Peyer's patch (tissue), 4 donors: Measurements from ENCODE around the gene CHURC1. TPM values are rescaled to one million over a fixed set of nuclear protein-coding genes. Genes with fewer than 3 reads are reported as not detected.

Experiments
- DNase-seq, 3 donors: peaks; one replicate each; pipeline ENCODE4 v3.0.0-alpha.2; 2017 to 2019
- H3K27ac ChIP-seq, 4 donors: fragments of 200-600 bp; sonication (generic); one replicate each; pipeline ENCODE4 v1.5.1; 2016 to 2019
- H3K27me3 ChIP-seq, 2 donors: fragments of 200-600 bp; sonication (generic); one replicate each; pipeline ENCODE4 v1.5.1; 2019
- H3K36me3 ChIP-seq, 3 donors: fragments of 200-600 bp; sonication (generic); one replicate each; pipeline ENCODE4 v1.5.1; 2016 to 2019
- H3K4me1 ChIP-seq, 4 donors: fragments of 200-600 bp; sonication (generic); one replicate each; pipeline ENCODE4 v1.5.1; 2016 to 2019
- H3K4me3 ChIP-seq, 4 donors: fragments of 200-600 bp; sonication (generic); 1 replicate in 3 of 4; 2 replicates in 1 of 4; pipeline ENCODE4 v1.5.1; 2016 to 2019; ENCODE audit warnings: mild to moderate bottlenecking in 1 of 4
- H3K9me3 ChIP-seq, 4 donors: fragments of 200-600 bp; sonication (generic); one replicate each; pipeline ENCODE4 v1.5.1; 2016 to 2019; ENCODE audit warnings: mild to moderate bottlenecking in 1 of 4
- POLR2A ChIP-seq, 2 donors: fragments of 450-650 bp; IDR thresholded peaks; one replicate each; pipeline ENCODE4 v1.5.1; 2017; ENCODE audit warnings: antibody characterized with exemption in 2 of 2, mild to moderate bottlenecking in 2 of 2, moderate library complexity in 2 of 2
- total RNA-seq, 4 donors: library from RNA; depleted of rRNA; stranded (reverse); fragments of >200 nt; gene quantifications; one replicate each; pipeline ENCODE4 v1.1.0, GENCODE V29; 2016
- TF ChIP-seq, protein P1 (sequence below), 6 experiments: fragments of 450-650 bp in 4 of 6; fragments of 200-600 bp in 2 of 6; sonication (generic) in 1 of 6; IDR thresholded peaks; one replicate each; pipeline ENCODE4 v1.5.1; 2017 to 2019; ENCODE audit warnings: antibody characterized with exemption in 6 of 6, mild to moderate bottlenecking in 3 of 6, moderate library complexity in 1 of 6

CHURC1 gene
- total RNA-seq, 4 donors from 2014 or later: 51.2 to 72.3 (median 69.7) TPM

DNA sequence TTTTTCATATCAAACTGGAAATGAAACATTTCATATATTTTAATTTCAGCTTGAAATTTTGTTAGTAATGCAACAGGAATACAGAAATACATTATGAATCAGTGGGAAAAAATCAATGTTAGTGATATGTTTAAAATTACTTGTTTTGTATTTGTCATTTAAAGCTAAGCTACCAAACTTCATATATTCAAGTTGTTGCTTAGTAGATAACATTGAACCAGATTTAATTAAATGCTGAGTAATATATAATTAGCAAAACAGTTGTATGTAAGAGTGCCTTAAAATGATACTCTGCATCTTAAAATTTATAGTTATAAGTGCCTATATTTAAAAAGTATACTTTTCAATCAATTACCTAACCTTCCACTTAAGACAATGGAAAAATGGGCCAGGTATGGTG lies 5.0 kb downstream of the CHURC1 start:
- Histone ChIP-seq H3K4me1 (peaks cover 0 to 20% (median 6%) of the 10 kb centered on the region in 4 donors), H3K27me3 (no peaks in the 10 kb centered on the region), H3K9me3 (no peaks in the 10 kb centered on the region), H3K27ac (no peak overlapping the region), H3K36me3 (peaks cover 0 to 6% (median 0%) of the 10 kb centered on the region in 3 donors), H3K4me3 (no peak overlapping the region)
- no peak for TF ChIP-seq POLR2A (IDR thresholded peaks at IDR 0.05)
- TF ChIP-seq, protein P1, sequence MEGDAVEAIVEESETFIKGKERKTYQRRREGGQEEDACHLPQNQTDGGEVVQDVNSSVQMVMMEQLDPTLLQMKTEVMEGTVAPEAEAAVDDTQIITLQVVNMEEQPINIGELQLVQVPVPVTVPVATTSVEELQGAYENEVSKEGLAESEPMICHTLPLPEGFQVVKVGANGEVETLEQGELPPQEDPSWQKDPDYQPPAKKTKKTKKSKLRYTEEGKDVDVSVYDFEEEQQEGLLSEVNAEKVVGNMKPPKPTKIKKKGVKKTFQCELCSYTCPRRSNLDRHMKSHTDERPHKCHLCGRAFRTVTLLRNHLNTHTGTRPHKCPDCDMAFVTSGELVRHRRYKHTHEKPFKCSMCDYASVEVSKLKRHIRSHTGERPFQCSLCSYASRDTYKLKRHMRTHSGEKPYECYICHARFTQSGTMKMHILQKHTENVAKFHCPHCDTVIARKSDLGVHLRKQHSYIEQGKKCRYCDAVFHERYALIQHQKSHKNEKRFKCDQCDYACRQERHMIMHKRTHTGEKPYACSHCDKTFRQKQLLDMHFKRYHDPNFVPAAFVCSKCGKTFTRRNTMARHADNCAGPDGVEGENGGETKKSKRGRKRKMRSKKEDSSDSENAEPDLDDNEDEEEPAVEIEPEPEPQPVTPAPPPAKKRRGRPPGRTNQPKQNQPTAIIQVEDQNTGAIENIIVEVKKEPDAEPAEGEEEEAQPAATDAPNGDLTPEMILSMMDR (IDR thresholded peaks at IDR 0.05): no peak
- DNase-seq: no peak

DNA sequence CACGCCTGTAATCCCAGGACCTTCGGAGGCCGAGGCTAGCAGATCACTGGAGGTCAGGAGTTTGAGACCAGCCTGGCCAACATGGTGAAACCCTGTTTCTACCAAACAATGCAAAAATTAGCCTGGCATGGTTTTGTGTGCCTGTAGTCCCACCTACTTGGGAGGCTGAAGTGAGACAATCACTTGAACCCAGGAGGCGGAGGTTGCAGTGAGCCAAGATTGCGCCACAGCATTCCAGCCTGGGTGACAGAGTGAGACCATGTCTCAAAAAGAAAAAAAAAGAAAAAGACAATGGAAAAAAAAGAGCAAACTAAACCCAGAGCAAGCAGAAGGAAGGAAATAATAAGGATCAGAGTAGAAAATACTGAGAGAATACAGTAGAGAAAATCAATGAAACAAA lies 5.4 kb downstream of the CHURC1 start:
- H3K4me1 ChIP-seq: peaks cover 0 to 20% (median 6%) of the 10 kb centered on the region in 4 donors
- no peak for TF ChIP-seq POLR2A (IDR thresholded peaks at IDR 0.05)
- TF ChIP-seq, protein P1 (IDR thresholded peaks at IDR 0.05): no peak
- no peaks in the 10 kb centered on the region for H3K9me3 ChIP-seq

DNA sequence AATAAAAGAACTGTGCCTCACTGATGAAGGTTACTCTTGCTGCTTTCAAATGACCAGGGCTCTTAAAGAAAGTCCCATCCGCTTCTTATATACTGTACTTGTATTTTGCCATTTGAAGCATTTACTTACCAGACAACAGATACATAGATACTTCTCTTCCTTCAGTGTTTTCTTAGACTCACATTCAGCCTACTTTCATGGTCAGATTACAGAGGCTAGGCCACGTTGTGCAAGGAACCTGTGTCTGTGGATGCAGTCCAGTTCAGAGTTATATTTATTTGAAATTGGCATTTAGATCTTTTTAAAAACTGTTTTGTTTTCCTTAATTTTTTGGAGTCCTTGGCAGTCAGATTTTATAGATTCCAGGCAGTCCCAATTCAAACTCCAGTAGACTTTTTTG lies 6.2 kb downstream of the CHURC1 start:
- peaks cover 0 to 15% (median 4%) of the 10 kb centered on the region in 4 donors for H3K4me1 ChIP-seq
- H3K27me3 ChIP-seq: no peaks in the 10 kb centered on the region
- H3K9me3 ChIP-seq: no peaks in the 10 kb centered on the region
- TF ChIP-seq POLR2A (IDR thresholded peaks at IDR 0.05): no peak
- TF ChIP-seq, protein P1 (IDR thresholded peaks at IDR 0.05): no peak
- H3K36me3 ChIP-seq: peaks cover 0 to 18% (median 0%) of the 10 kb centered on the region in 3 donors
- H3K27ac ChIP-seq: no peak overlapping the region
- H3K4me3 ChIP-seq: no peak overlapping the region
- no peak for DNase-seq

More for the DNA sequence above, 5.4 kb downstream of the CHURC1 start:
- H3K36me3 ChIP-seq: peaks cover 0 to 10% (median 0%) of the 10 kb centered on the region in 3 donors
- H3K4me3 ChIP-seq: no peak overlapping the region
- no peaks in the 10 kb centered on the region for H3K27me3 ChIP-seq
- no peak overlapping the region for H3K27ac ChIP-seq
- DNase-seq: no peak

DNA sequence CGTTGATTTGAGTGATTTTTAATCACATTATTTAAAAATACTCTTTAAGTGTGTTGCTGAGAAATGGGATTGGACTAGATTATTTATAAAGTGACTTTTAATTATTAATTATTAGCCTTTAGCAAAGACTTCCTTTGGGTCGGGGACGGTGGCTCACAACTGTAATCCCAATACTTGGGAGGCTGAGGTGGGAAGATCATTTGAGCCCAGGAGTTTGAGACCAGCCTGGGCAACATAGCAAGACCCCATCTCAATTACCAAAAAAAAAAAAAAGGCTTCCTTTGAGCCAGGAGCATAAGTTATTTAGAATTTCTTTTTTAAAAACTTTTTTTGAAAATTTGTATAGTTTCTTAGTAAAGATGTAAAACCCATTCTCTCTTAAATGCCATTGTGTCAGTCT lies 8.8 kb downstream of the CHURC1 start:
- TF ChIP-seq, protein P1 (IDR thresholded peaks at IDR 0.05): no peak
- no peak for TF ChIP-seq POLR2A (IDR thresholded peaks at IDR 0.05)
- Histone ChIP-seq H3K27me3 (no peaks in the 10 kb centered on the region), H3K9me3 (no peaks in the 10 kb centered on the region), H3K4me3 (no peak overlapping the region), H3K27ac (no peak overlapping the region), H3K36me3 (peaks cover 0 to 44% (median 0%) of the 10 kb centered on the region in 3 donors), H3K4me1 (peaks cover 0 to 4% (median 0%) of the 10 kb centered on the region in 4 donors)
- DNase-seq: no peak

DNA sequence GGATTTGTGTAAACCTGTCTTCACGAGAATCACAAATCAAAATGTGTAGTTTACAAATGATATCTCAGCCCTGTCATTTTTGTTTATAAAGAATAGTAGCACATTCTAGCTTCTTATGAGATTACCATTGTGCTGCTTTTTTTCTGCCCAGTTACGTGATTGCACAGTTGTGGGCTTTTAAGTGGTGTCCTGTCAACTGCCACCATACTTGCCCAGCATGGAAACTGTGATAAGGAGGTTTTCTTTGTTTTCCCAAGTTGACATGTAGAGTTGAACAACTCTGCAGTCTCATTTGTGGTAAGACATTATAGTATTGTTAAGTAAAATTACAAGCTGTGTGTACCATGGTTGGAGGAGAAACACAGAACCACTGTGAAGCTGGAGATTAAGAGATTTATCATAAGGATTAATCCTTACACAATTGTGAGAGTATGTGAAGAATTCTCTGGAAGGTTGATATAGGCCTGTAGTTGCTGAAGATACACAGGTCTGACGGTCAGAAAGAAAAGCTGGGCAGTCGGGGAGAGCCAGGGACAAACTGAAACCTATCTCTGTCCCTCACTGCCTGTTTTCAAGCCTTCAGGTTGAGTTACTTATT lies 12.2 kb downstream of the CHURC1 start:
- no peaks in the 10 kb centered on the region for H3K27me3 ChIP-seq
- DNase-seq: no peak
- peaks cover 0 to 59% (median 0%) of the 10 kb centered on the region in 3 donors for H3K36me3 ChIP-seq
- H3K4me1 ChIP-seq: peaks cover 0 to 18% (median 0%) of the 10 kb centered on the region in 4 donors
- H3K27ac ChIP-seq: no peak overlapping the region
- no peak overlapping the region for H3K4me3 ChIP-seq
- TF ChIP-seq POLR2A (IDR thresholded peaks at IDR 0.05): no peak
- TF ChIP-seq, protein P1 (IDR thresholded peaks at IDR 0.05): no peak
- H3K9me3 ChIP-seq: no peaks in the 10 kb centered on the region
